Chondrocyte (in vitro differentiated cells): ENCODE measurements around the gene PPFIA1. TPM values are rescaled to one million over a fixed set of nuclear protein-coding genes. Genes with fewer than 3 reads are reported as not detected.

Source experiments
- DNase-seq: peaks from one replicate; pipeline ENCODE4 v3.0.0; 2021; ENCODE audit warnings: mixed read lengths, low spot score
- H3K27ac Mint-ChIP-seq: one replicate; pipeline ENCODE4 v1.8.0; 2021; ENCODE audit warnings: mild to moderate bottlenecking, moderate library complexity, mixed read lengths; ENCODE audit not compliant: unreplicated experiment
- H3K27me3 Mint-ChIP-seq: 2 replicates; pipeline ENCODE4 v1.8.0; 2021; ENCODE audit warnings: low read depth, mixed read lengths
- H3K36me3 Mint-ChIP-seq: 2 replicates; pipeline ENCODE4 v1.8.0; 2021; ENCODE audit warnings: low read depth, mixed read lengths
- H3K4me1 Mint-ChIP-seq: 2 replicates; pipeline ENCODE4 v1.8.0; 2021; ENCODE audit warnings: low read depth, mild to moderate bottlenecking, mixed read lengths
- H3K4me3 Mint-ChIP-seq: one replicate; pipeline ENCODE4 v1.8.0; 2021; ENCODE audit warnings: mild to moderate bottlenecking, moderate library complexity, mixed read lengths; ENCODE audit not compliant: unreplicated experiment
- H3K9me3 Mint-ChIP-seq: 2 replicates; pipeline ENCODE4 v1.8.0; 2021; ENCODE audit warnings: low read depth, mixed read lengths
- total RNA-seq: library from RNA; stranded (reverse); gene quantifications from 3 replicates; pipeline ENCODE4 v1.2.1, GENCODE V29; 2021
- TF ChIP-seq, protein P1 (sequence below): fragments of 200-600 bp; sonication (generic); IDR thresholded peaks from 2 replicates; pipeline ENCODE4 v1.5.0; 2021; ENCODE audit warnings: antibody characterized with exemption, mild to moderate bottlenecking, moderate library complexity

Gene PPFIA1
- total RNA-seq, 1 donor from 2014 or later: 63.5 TPM

DNA sequence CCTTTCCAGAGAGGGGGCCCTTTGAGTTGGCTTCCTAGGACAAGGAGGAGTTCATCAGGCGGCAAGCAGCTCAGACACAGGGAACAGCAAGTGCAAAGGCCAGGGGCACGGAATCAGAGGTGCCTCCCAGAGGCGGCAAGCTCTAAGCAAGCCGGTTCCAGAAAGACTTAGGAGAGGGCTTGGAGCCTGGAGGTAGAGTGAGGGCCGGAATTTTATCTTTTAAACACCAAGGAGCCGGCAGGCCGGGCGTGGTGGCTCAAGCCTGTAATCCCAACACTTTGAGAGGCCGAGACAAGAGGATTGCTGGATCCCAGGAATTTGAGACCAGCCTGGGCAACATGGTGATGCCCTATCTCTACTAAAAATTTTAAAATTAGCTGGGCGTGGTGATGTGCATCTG, 40.8 kb upstream of the PPFIA1 start:
- TF ChIP-seq, protein P1, sequence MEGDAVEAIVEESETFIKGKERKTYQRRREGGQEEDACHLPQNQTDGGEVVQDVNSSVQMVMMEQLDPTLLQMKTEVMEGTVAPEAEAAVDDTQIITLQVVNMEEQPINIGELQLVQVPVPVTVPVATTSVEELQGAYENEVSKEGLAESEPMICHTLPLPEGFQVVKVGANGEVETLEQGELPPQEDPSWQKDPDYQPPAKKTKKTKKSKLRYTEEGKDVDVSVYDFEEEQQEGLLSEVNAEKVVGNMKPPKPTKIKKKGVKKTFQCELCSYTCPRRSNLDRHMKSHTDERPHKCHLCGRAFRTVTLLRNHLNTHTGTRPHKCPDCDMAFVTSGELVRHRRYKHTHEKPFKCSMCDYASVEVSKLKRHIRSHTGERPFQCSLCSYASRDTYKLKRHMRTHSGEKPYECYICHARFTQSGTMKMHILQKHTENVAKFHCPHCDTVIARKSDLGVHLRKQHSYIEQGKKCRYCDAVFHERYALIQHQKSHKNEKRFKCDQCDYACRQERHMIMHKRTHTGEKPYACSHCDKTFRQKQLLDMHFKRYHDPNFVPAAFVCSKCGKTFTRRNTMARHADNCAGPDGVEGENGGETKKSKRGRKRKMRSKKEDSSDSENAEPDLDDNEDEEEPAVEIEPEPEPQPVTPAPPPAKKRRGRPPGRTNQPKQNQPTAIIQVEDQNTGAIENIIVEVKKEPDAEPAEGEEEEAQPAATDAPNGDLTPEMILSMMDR: no peak

DNA sequence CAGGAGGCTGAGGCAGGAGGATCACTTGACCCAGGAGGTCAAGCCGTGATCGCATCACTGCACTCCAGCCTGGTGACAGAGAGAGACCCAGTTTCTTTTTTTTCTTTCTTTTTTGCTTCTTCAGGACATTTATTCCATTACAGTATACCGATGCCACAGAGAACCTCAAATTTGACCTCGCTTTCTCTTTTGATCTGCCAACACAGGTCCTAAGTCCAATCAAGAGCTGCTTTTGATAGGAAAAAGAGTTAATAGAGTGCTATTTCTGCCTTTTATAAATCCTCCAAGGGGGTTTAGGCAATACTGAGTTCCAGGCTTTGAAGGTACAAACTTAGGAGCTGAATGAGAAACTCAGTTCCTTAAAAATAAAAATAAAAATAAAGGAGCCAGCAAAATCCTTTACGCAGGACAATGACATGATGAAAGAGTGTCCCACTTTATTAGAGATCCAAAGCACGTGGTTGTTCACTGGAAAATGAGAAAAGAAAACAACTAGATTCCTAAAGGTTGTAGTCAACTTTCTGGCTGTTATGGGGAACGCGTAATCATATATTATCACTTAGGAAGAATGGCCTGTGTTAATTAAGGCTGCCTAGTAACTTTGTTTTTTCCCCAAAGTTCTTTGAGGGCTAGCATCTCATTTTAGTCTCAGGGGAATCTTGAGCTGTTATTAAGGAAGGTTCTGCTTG, 40.2 kb upstream of the PPFIA1 start:
- Mint-ChIP-seq H3K27me3 (no peaks in the 10 kb centered on the region), H3K27ac (peak overlapping the region; percentile 66), H3K4me1 (peaks cover 35% of the 10 kb centered on the region), H3K36me3 (no peaks in the 10 kb centered on the region), H3K4me3 (no peak overlapping the region), H3K9me3 (no peaks in the 10 kb centered on the region)
- DNase-seq: no peak
- TF ChIP-seq, protein P1: no peak

More for the DNA sequence above, 40.8 kb upstream of the PPFIA1 start:
- H3K36me3 Mint-ChIP-seq: no peaks in the 10 kb centered on the region
- H3K4me3 Mint-ChIP-seq: no peak overlapping the region
- no peak for DNase-seq
- peak overlapping the region; percentile 54 for H3K27ac Mint-ChIP-seq
- H3K27me3 Mint-ChIP-seq: no peaks in the 10 kb centered on the region
- H3K4me1 Mint-ChIP-seq: peaks cover 35% of the 10 kb centered on the region
- no peaks in the 10 kb centered on the region for H3K9me3 Mint-ChIP-seq

DNA sequence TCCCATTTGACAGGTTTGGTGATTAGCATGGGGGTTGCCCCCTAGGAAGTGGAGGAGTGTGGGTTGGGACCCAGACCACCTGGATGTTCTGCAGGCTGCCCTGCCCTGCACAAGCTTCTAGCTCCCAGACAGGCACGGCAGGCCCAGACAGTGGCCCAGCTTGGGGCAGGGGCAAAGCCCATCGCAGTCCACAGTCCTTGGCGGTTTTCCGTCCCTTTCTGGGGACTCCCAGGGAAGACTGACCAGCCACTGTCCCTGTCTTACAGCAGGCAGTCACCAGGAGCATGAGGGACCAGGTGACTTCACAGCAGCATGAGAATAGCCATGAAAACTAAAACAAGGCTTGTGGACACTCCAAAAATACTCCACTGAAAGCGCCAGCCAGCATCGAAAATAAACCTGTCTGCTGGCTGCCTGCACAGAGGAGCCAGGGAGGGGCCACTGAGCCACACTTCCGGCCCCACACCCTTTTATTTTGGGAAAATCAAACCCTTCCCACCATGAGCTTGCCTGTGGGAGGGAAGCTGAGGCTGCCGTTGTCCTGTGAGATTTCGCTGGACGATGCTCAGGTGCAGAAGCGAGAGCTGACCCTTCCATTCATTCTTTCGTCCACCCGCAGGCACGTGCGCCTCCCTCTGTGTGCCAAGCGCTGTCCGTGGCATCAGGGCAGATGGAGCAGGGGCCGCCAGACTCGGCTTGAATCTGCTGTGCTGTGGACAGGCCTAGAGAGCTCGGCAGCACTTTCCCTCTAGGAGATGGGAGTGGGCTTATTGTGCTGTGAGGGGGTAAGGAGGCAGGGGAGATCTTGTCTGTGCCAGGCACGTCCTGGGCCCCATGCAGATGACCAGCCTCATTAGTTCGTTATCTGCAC, 39.4 kb upstream of the PPFIA1 start:
- TF ChIP-seq, protein P1: no peak
- no peaks in the 10 kb centered on the region for H3K36me3 Mint-ChIP-seq
- H3K27ac Mint-ChIP-seq: peak overlapping the region; percentile 66
- no peaks in the 10 kb centered on the region for H3K9me3 Mint-ChIP-seq
- no peak overlapping the region for H3K4me3 Mint-ChIP-seq
- peaks cover 29% of the 10 kb centered on the region for H3K4me1 Mint-ChIP-seq
- no peaks in the 10 kb centered on the region for H3K27me3 Mint-ChIP-seq
- no peak for DNase-seq

DNA sequence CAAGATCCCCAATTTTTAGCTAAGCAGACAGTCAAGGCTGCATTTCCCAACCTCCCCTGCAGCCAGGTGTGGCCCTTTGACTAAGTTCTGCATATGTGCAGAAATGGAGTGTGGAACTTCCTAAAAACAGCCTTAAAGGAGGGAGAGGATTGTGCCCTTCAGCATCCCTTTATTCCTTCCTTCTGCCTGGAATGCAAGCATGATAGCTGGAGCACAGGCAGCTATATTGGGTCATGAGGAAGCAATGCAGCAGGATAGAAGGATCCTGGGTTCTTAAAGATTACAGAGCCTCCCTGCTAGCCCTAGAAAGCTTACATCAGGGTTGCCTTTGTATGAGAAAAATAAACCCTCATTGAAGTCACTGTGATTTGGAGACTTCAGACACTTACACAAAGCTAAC, 37.5 kb upstream of the PPFIA1 start:
- DNase-seq: no peak
- Mint-ChIP-seq H3K9me3 (no peaks in the 10 kb centered on the region), H3K4me1 (peaks cover 25% of the 10 kb centered on the region), H3K4me3 (no peak overlapping the region), H3K27ac (no peak overlapping the region), H3K36me3 (no peaks in the 10 kb centered on the region), H3K27me3 (no peaks in the 10 kb centered on the region)
- TF ChIP-seq, protein P1: no peak

DNA sequence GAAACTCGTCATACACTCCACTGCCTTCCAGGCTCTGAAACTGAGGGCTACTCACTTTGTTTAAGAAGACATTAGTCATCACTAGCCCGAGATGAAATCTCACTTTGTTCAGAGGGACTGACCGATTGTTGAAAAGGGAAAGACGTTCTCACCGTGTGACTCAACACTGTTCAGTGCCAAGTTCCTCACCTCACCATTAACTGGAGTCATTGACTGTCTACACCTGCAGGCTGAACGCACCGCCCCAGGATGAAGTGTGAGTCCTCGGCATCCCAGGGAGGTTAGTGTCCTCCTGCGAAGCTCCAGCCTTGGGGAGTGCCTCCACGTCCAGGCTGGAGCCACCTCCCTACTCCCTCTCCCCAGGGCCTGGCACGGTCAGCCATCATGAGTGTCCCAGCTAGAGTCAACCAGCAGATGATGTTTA, 37.0 kb upstream of the PPFIA1 start:
- no peaks in the 10 kb centered on the region for H3K27me3 Mint-ChIP-seq
- peak overlapping the region; percentile 70 for H3K27ac Mint-ChIP-seq
- peaks cover 25% of the 10 kb centered on the region for H3K4me1 Mint-ChIP-seq
- no peaks in the 10 kb centered on the region for H3K9me3 Mint-ChIP-seq
- TF ChIP-seq, protein P1: no peak
- DNase-seq: no peak
- H3K36me3 Mint-ChIP-seq: no peaks in the 10 kb centered on the region
- peak overlapping the region; percentile 5 for H3K4me3 Mint-ChIP-seq
